GM12892 (cell line): ENCODE measurements around the gene CEP57L1.

Experiments used
- POLR2A ChIP-seq: IDR thresholded peaks from 2 replicates; pipeline ENCODE4 v1.6.1; 2011; ENCODE audit warnings: low read depth, low read length, control low read depth
- POLR2AphosphoS5 ChIP-seq: IDR thresholded peaks from 2 replicates; pipeline ENCODE4 v1.6.1; 2011; ENCODE audit warnings: low read depth, low read length, control low read depth
- TAF1 ChIP-seq: IDR thresholded peaks from 2 replicates; pipeline ENCODE4 v1.6.1; 2011; ENCODE audit warnings: low read depth, mild to moderate bottlenecking, control low read depth, low read length, borderline replicate concordance

DNA sequence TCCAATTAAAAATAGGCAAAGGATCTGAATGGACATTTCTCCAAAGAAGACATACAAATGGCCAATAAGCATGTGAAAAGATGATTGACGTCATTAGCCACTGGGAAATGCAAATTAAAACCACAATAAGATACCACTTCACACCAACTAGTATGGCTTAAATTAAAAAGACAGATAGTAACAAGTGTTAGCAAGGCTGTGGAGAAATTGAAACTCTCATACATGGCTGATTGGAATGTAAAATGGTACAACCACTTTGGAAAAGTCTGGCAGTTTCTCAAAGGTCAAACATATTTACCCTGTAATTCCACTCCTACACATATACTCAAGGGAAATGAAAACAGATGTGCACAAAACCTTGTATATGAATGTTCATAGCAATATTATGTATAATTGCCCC is 83.6 kb downstream of the CEP57L1 start:
- TF ChIP-seq POLR2A (no peak), POLR2AphosphoS5 (no peak), TAF1 (no peak)
